DND-41 (cell line): ENCODE measurements around the gene GBE1.

Experiments
- ATAC-seq: fragments of 200-7000 bp; cut with Tn5 transposase; 3 replicates; pipeline ENCODE4 v1.9.1; 2021; ENCODE audit warnings: low read depth; ENCODE audit not compliant: insufficient read depth
- DNase-seq: peaks from one replicate; pipeline ENCODE4 v3.0.0-alpha.2; 2020
- H2AFZ ChIP-seq: 2 replicates; pipeline ENCODE4 v1.6.0; 2012; ENCODE audit warnings: low read depth, low read length
- H3K27ac ChIP-seq: 2 replicates; pipeline ENCODE4 v1.5.1; 2012; ENCODE audit warnings: low read length, inconsistent platforms
- H3K27me3 ChIP-seq: fragments of 200-600 bp; sonication (generic); 2 replicates; pipeline ENCODE4 v1.6.0; 2012; ENCODE audit warnings: low read length, mild to moderate bottlenecking, inconsistent platforms; ENCODE audit not compliant: insufficient read depth, poor library complexity
- H3K36me3 ChIP-seq: 2 replicates; pipeline ENCODE4 v1.5.1; 2012; ENCODE audit warnings: low read length, inconsistent platforms; ENCODE audit not compliant: insufficient read depth
- H3K4me1 ChIP-seq: 2 replicates; pipeline ENCODE4 v1.5.1; 2012; ENCODE audit warnings: mild to moderate bottlenecking, low read length; ENCODE audit not compliant: insufficient read depth
- H3K4me2 ChIP-seq: 2 replicates; pipeline ENCODE4 v1.6.0; 2012; ENCODE audit warnings: mild to moderate bottlenecking, moderate library complexity, low read length, inconsistent platforms; ENCODE audit not compliant: insufficient read depth
- H3K4me3 ChIP-seq, 2 experiments: fragments of 200-600 bp in 1 of 2; shearing (Covaris generic) in 1 of 2; 2 replicates each; pipeline ENCODE4 v1.5.1; 2012 to 2016; ENCODE audit warnings: inconsistent platforms in 2 of 2, low read length in 2 of 2, mild to moderate bottlenecking in 2 of 2, low read depth in 1 of 2, moderate library complexity in 1 of 2
- H3K79me2 ChIP-seq: 2 replicates; pipeline ENCODE4 v1.6.0; 2012; ENCODE audit warnings: low read length, inconsistent platforms; ENCODE audit not compliant: insufficient read depth
- H3K9ac ChIP-seq: 2 replicates; pipeline ENCODE4 v1.6.0; 2012; ENCODE audit warnings: low read depth, mild to moderate bottlenecking, inconsistent platforms, low read length, moderate library complexity
- H3K9me3 ChIP-seq: 2 replicates; pipeline ENCODE4 v1.5.1; 2012; ENCODE audit warnings: low read length, moderate library complexity, mild to moderate bottlenecking, inconsistent platforms; ENCODE audit not compliant: insufficient read depth, severe bottlenecking
- H4K20me1 ChIP-seq: 2 replicates; pipeline ENCODE4 v1.6.0; 2012; ENCODE audit warnings: low read length; ENCODE audit not compliant: insufficient read depth
- CTCF ChIP-seq: IDR thresholded peaks from 2 replicates; pipeline ENCODE4 v1.5.1; 2012; ENCODE audit warnings: borderline replicate concordance, low read length, moderate library complexity, mild to moderate bottlenecking; ENCODE audit not compliant: poor library complexity, severe bottlenecking; ENCODE audit errors: extremely low read depth
- EZH2 ChIP-seq: IDR thresholded peaks from 3 replicates; pipeline ENCODE4 v1.6.1; 2012; ENCODE audit warnings: borderline replicate concordance, low read depth, mild to moderate bottlenecking, moderate library complexity, low read length, inconsistent platforms; ENCODE audit not compliant: severe bottlenecking

The GBE1 gene

GRCh38 chr3:81764665-81765064 is 3.2 kb upstream of the GBE1 start:
- H3K79me2 ChIP-seq, result peaks cover 12% of the 10 kb centered on the region
- H3K27ac ChIP-seq, result no peak overlapping the region
- DNase-seq (no peak), ATAC-seq (no peak)
- H4K20me1 ChIP-seq, result no peaks in the 10 kb centered on the region
- no peak overlapping the region for H3K4me2 ChIP-seq
- H3K4me3 ChIP-seq, result no peak overlapping the region
- H3K9ac ChIP-seq, result no peak overlapping the region
- TF ChIP-seq EZH2 (no peak), CTCF (no peak)
- peaks cover 10% of the 10 kb centered on the region; the same call in 1 of the 2 replicates for H3K36me3 ChIP-seq
- H3K4me1 ChIP-seq, result peaks cover 33% of the 10 kb centered on the region
- no peak overlapping the region for H2AFZ ChIP-seq
- no peaks in the 10 kb centered on the region for H3K27me3 ChIP-seq
- no peaks in the 10 kb centered on the region for H3K9me3 ChIP-seq

GRCh38 chr3:81764002-81764401 is 2.6 kb upstream of the GBE1 start:
- ATAC-seq, result no peak
- H3K4me1 ChIP-seq, result peaks cover 40% of the 10 kb centered on the region

GRCh38 chr3:81763001-81763400 is 1.6 kb upstream of the GBE1 start:
- no peak for TF ChIP-seq CTCF
- no peak for TF ChIP-seq EZH2
- H3K9me3 ChIP-seq, result peaks cover 15% of the 10 kb centered on the region
- H3K79me2 ChIP-seq, result peaks cover 28% of the 10 kb centered on the region
- H3K9ac ChIP-seq, result no peak overlapping the region
- peaks cover 27% of the 10 kb centered on the region for H3K36me3 ChIP-seq
- peaks cover 50% of the 10 kb centered on the region for H3K4me1 ChIP-seq
- H2AFZ ChIP-seq, result peak overlapping the region; percentile 43
- DNase-seq (no peak), ATAC-seq (no peak)
- H4K20me1 ChIP-seq, result no peaks in the 10 kb centered on the region
- no peaks in the 10 kb centered on the region for H3K27me3 ChIP-seq
- no peak overlapping the region for H3K4me2 ChIP-seq
- H3K4me3 ChIP-seq, result no peak overlapping the region
- H3K27ac ChIP-seq, result peak overlapping the region; percentile 98

More at GRCh38 chr3:81764002-81764401, 2.6 kb upstream of the GBE1 start:
- no peak overlapping the region for H3K4me2 ChIP-seq
- H3K4me3 ChIP-seq, result no peak overlapping the region
- H3K27ac ChIP-seq, result no peak overlapping the region
- DNase-seq, result no peak
- H3K9me3 ChIP-seq, result peaks cover 6% of the 10 kb centered on the region
- H2AFZ ChIP-seq, result no peak overlapping the region
- peaks cover 18% of the 10 kb centered on the region for H3K79me2 ChIP-seq
- H3K9ac ChIP-seq, result no peak overlapping the region
- no peak for TF ChIP-seq CTCF
- no peak for TF ChIP-seq EZH2
- H4K20me1 ChIP-seq, result no peaks in the 10 kb centered on the region
- H3K36me3 ChIP-seq, result peaks cover 17% of the 10 kb centered on the region
- H3K27me3 ChIP-seq, result no peaks in the 10 kb centered on the region
